Panc1 (cell line): ENCODE data around the gene TRIM66.

Experiments used
- CTCF ChIP-seq: fragments of 450-650 bp; IDR thresholded peaks from 2 replicates; pipeline ENCODE4 v1.5.1; 2017; ENCODE audit warnings: mild to moderate bottlenecking
- POLR2AphosphoS5 ChIP-seq: IDR thresholded peaks from 2 replicates; pipeline ENCODE4 v1.6.1; 2012; ENCODE audit warnings: mild to moderate bottlenecking, low read depth, low read length, moderate library complexity
- REST ChIP-seq, 2 experiments: IDR thresholded peaks; 2 replicates each; pipeline ENCODE4 v1.6.1; 2011 to 2012; ENCODE audit warnings: low read depth in 2 of 2, control low read depth in 1 of 2, low read length in 1 of 2, mild to moderate bottlenecking in 1 of 2, moderate library complexity in 1 of 2; ENCODE audit not compliant: insufficient read depth in 1 of 2

GRCh38 chr11:8603696-8604077, 78.8 kb downstream of the TRIM66 start:
- TF ChIP-seq CTCF (no peak), REST (IDR thresholded peaks at IDR 0.05; ENCODE audit: insufficient read depth in 1 of 2, low read depth in 2 of 2, low read length in 1 of 2) (no peak), POLR2AphosphoS5 (no peak)
